NCI-H1092 (cell line): ENCODE results near the gene WDFY4.

ENCODE experiments used
- DNase-seq: peaks from one replicate; lab custom pipeline; 2025; lab: John Stamatoyannopoulos, UW

The WDFY4 gene

GRCh38 chr10:48985621-48986158, 301.0 kb downstream of the WDFY4 start:
- no peak for DNase-seq

GRCh38 chr10:48990226-48990625, 305.6 kb downstream of the WDFY4 start:
- no peak for DNase-seq

- no peak for DNase-seq
These were observed 309.0 kb downstream of the WDFY4 start for GRCh38 chr10:48993627-48994026.

- no peak for DNase-seq
These were observed 311.7 kb downstream of the WDFY4 start for GRCh38 chr10:48996329-48996728.

- no peak for DNase-seq
These were observed 314.7 kb downstream of the WDFY4 start for GRCh38 chr10:48999346-48999745.

GRCh38 chr10:49000437-49001398, 316.0 kb downstream of the WDFY4 start:
- DNase-seq: no peak

GRCh38 chr10:49001402-49001801, 316.7 kb downstream of the WDFY4 start:
- peak; percentile 1 for DNase-seq

GRCh38 chr10:49001870-49002672, 317.4 kb downstream of the WDFY4 start:
- DNase-seq: peak; percentile 13

- DNase-seq: no peak
These were observed 320.6 kb downstream of the WDFY4 start for GRCh38 chr10:49005270-49005669.

- no peak for DNase-seq
These were observed 322.5 kb downstream of the WDFY4 start for GRCh38 chr10:49007129-49007528.

- DNase-seq: no peak
These were observed 323.4 kb downstream of the WDFY4 start for GRCh38 chr10:49008091-49008490.

- DNase-seq: no peak
These were observed 324.0 kb downstream of the WDFY4 start for GRCh38 chr10:49008505-49009198.

GRCh38 chr10:49009199-49009979, 324.7 kb downstream of the WDFY4 start:
- DNase-seq: no peak

GRCh38 chr10:49010295-49010694, 325.6 kb downstream of the WDFY4 start:
- DNase-seq: no peak

- DNase-seq: no peak
These were observed 326.2 kb downstream of the WDFY4 start for GRCh38 chr10:49010865-49011264.

GRCh38 chr10:49011756-49012155, 327.1 kb downstream of the WDFY4 start:
- no peak for DNase-seq

- DNase-seq: no peak
These were observed 327.9 kb downstream of the WDFY4 start for GRCh38 chr10:49012603-49013002.

- no peak for DNase-seq
These were observed 331.0 kb downstream of the WDFY4 start for GRCh38 chr10:49015700-49016099.

- DNase-seq: no peak
These were observed 337.0 kb downstream of the WDFY4 start for GRCh38 chr10:49021685-49022084.

GRCh38 chr10:49023071-49023470, 338.4 kb downstream of the WDFY4 start:
- DNase-seq: no peak

GRCh38 chr10:49023752-49024151, 339.1 kb downstream of the WDFY4 start:
- DNase-seq: no peak
